HepG2 (cell line): ENCODE results near the gene PALM. TPM values are rescaled to one million over a fixed set of nuclear protein-coding genes. Genes with fewer than 3 reads are reported as not detected.
A peak's percentile ranks its signal among the peaks of the same experiment; 100 is the strongest.

Source experiments
- ATAC-seq: fragments of 200-7000 bp; cut with Tn5 transposase; 3 replicates; pipeline ENCODE4 v1.9.1; 2020; ENCODE audit warnings: mild to moderate bottlenecking, moderate library complexity
- BruUV-seq: library from RNA; stranded (reverse); fragments of 400-500 nt; replicated peaks from 2 replicates; lab custom pipeline; 2021; lab: Mats Ljungman, UMichigan
- CTCF ChIA-PET: fragments of 300-600 bp; formaldehyde crosslinking; extraction: SDS; loops from one replicate; lab custom pipeline; 2021; ENCODE audit warnings: low total read pairs, inconsistent platforms, low intra/inter-chr PET ratio; lab: Yijun Ruan, JAX
- POLR2A ChIA-PET: fragments of 350-600 bp; sonication (Branson Sonifier 250); formaldehyde crosslinking; loops from one replicate; lab custom pipeline; 2020; ENCODE audit warnings: antibody characterized with exemption, inconsistent platforms; lab: Yijun Ruan, JAX
- DNase-seq: peaks from one replicate; pipeline ENCODE4 v3.0.0-alpha.2; 2015; ENCODE audit warnings: low spot score
- FAIRE-seq: peaks from 3 replicates; lab custom pipeline; 2011; peaks lifted over from hg19 to GRCh38; lab: Jason Lieb, UNC
- H2AFZ ChIP-seq: one replicate; pipeline ENCODE4 v1.6.1; 2011; ENCODE audit warnings: low read length, inconsistent platforms
- H3K27ac ChIP-seq: fragments of 300-600 bp; 3 replicates; pipeline ENCODE4 v1.8.0; 2011; ENCODE audit warnings: mixed run types, mild to moderate bottlenecking, mixed read lengths, low read length, inconsistent platforms; ENCODE audit not compliant: insufficient read depth; ENCODE audit errors: extremely low read length
- H3K27me3 ChIP-seq, 2 experiments: fragments of 200-600 bp in 1 of 2; 2 replicates in 1 of 2; 3 replicates in 1 of 2; pipeline versions ENCODE4 v1.6.0 to v1.8.0; 2011; ENCODE audit warnings: low read length in 2 of 2, mild to moderate bottlenecking in 2 of 2, moderate library complexity in 2 of 2, inconsistent platforms in 1 of 2; ENCODE audit not compliant: insufficient read depth in 2 of 2, control insufficient read depth in 1 of 2
- H3K36me3 ChIP-seq, 2 experiments: fragments of 200-600 bp in 1 of 2; replicated peaks in 1 of 2; 2 replicates in 1 of 2; 3 replicates in 1 of 2; pipeline versions ENCODE4 v1.5.1 to v1.8.0; 2011; ENCODE audit warnings: low read length in 2 of 2, inconsistent platforms in 1 of 2; ENCODE audit not compliant: insufficient read depth in 2 of 2, control insufficient read depth in 1 of 2
- H3K4me1 ChIP-seq: 2 replicates; pipeline ENCODE4 v1.5.1; 2012; ENCODE audit warnings: low read length, inconsistent platforms; ENCODE audit not compliant: insufficient read depth
- H3K4me2 ChIP-seq: 2 replicates; pipeline ENCODE4 v1.6.0; 2011; ENCODE audit warnings: low read depth, low read length, inconsistent platforms
- H3K4me3 ChIP-seq, 3 experiments: fragments of 200-600 bp in 1 of 3; sonication (generic), shearing (Covaris generic) in 1 of 3; replicated peaks in 1 of 3; 2 replicates each; pipeline ENCODE4 v1.5.1; 2011 to 2016; ENCODE audit warnings: low read length in 3 of 3, inconsistent platforms in 2 of 3, low read depth in 2 of 3, mild to moderate bottlenecking in 2 of 3, control low read depth in 1 of 3, mixed read lengths in 1 of 3; ENCODE audit not compliant: insufficient read depth in 1 of 3
- H3K79me2 ChIP-seq: one replicate; pipeline ENCODE4 v1.6.1; 2011; ENCODE audit warnings: low read length, inconsistent platforms; ENCODE audit not compliant: insufficient read depth
- H3K9ac ChIP-seq: 2 replicates; pipeline ENCODE4 v1.6.0; 2011; ENCODE audit warnings: mild to moderate bottlenecking, low read depth, low read length, inconsistent platforms; ENCODE audit not compliant: insufficient read depth
- H3K9me3 ChIP-seq: 2 replicates; pipeline ENCODE4 v1.5.1; 2012; ENCODE audit warnings: mild to moderate bottlenecking, low read length
- H4K20me1 ChIP-seq: 2 replicates; pipeline ENCODE4 v1.6.0; 2011; ENCODE audit warnings: inconsistent platforms, mild to moderate bottlenecking, low read length, moderate library complexity; ENCODE audit not compliant: insufficient read depth
- PCBP1 ChIP-seq: fragments of 200-400 bp; formaldehyde crosslinking; IDR thresholded peaks from 2 replicates; pipeline ENCODE4 v1.6.1; 2017; ENCODE audit warnings: mild to moderate bottlenecking, low read depth, low read length, borderline replicate concordance
- RERE ChIP-seq: IDR thresholded peaks from 2 replicates; pipeline ENCODE4 v1.6.1; 2016; ENCODE audit warnings: low read depth, missing genetic modification reagents, missing compliant biosample characterization
- ZC3H4 ChIP-seq: sonication (generic); formaldehyde crosslinking; IDR thresholded peaks from 2 replicates; pipeline ENCODE4 v1.4.0; 2020; ENCODE audit warnings: missing genetic modification reagents, borderline replicate concordance
- WGBS: methylation state at CpG from one replicate; pipeline ENCODE4 v1.1.6; 2017; ENCODE audit warnings: low lambda C conversion rate; 5-methylcytosine and 5-hydroxymethylcytosine counted together
- in situ Hi-C: cut with HindIII; loops from 2 replicates; pipeline ENCODE4 v1.10.0; 2017; ENCODE audit warnings: low pct_unique_long_range_greater_than_20kb; ENCODE audit not compliant: extremely low pct_ligation_motif_present
- intact Hi-C: fragments of 100-400 bp; cut with micrococcal nuclease; formaldehyde crosslinking; loops from one replicate; pipeline ENCODE4 v1.10.0; 2022; ENCODE audit not compliant: unreplicated experiment
- polyA plus RNA-seq, 8 experiments: library from polyadenylated mRNA; depleted of rRNA in 3 of 8; stranded (reverse) in 7 of 8; unstranded in 1 of 8; fragments of >200 nt; fragmentation: Illumina TruSeq in 4 of 8; extraction: Trizol in 4 of 8; gene quantifications; 2 replicates each; pipeline versions ENCODE4 v1.2.1 to v1.2.3, GENCODE V29; 2011 to 2016; ENCODE audit warnings: low read depth in 4 of 8, missing spikeins in 1 of 8, mixed read lengths in 1 of 8; ENCODE audit not compliant: insufficient read depth in 1 of 8
- total RNA-seq, 5 experiments: library from RNA; depleted of rRNA; stranded (reverse); fragments of >200 nt; fragmentation: Illumina TruSeq; extraction: Trizol; gene quantifications; 2 replicates each; pipeline ENCODE4 v1.2.3, GENCODE V29; 2016; ENCODE audit warnings: low read depth in 1 of 5
- TF ChIP-seq, protein P1 (sequence below): sonication (generic); formaldehyde crosslinking; IDR thresholded peaks from 2 replicates; pipeline ENCODE4 v1.4.0; 2020; ENCODE audit warnings: missing genetic modification reagents
- TF ChIP-seq, protein P2 (sequence below): sonication (generic); formaldehyde crosslinking; IDR thresholded peaks from 2 replicates; pipeline ENCODE4 v1.4.0; 2020; ENCODE audit warnings: missing genetic modification reagents

PALM gene
- total and polyA plus RNA-seq, 2 of the 13 experiments (the other 11 are each of a cell fraction or from before 2014, with no cell fraction given): 4.0 to 9.7 TPM

GRCh38 chr19:709965-710571 is 1.3 kb downstream of the PALM start:
- intact Hi-C loops (no loop called here), in situ Hi-C loops (no loop called here)
- no TSS peak for BruUV-seq
- no peaks in the 10 kb centered on the region for H3K27me3 ChIP-seq
- H3K9me3 ChIP-seq: no peaks in the 10 kb centered on the region
- ATAC-seq (no peak; the same call in 2 of the 3 replicates), FAIRE-seq (no peak), DNase-seq (no peak)
- peak overlapping the region in 2 of 3 experiments; percentile 62 to 72; a peak in 3 of 6 replicates for H3K4me3 ChIP-seq
- no peak overlapping the region for H2AFZ ChIP-seq
- no peaks in the 10 kb centered on the region for H3K36me3 ChIP-seq
- CTCF ChIA-PET: no interaction called here
- H3K9ac ChIP-seq: no peak overlapping the region
- H3K4me1 ChIP-seq: peaks cover 47% of the 10 kb centered on the region
- H3K79me2 ChIP-seq: no peaks in the 10 kb centered on the region
- WGBS: 34% methylated on average over 15 of the region's 27 CpGs
- H3K27ac ChIP-seq: no peak overlapping the region
- no peaks in the 10 kb centered on the region for H4K20me1 ChIP-seq
- TF ChIP-seq, protein P1, sequence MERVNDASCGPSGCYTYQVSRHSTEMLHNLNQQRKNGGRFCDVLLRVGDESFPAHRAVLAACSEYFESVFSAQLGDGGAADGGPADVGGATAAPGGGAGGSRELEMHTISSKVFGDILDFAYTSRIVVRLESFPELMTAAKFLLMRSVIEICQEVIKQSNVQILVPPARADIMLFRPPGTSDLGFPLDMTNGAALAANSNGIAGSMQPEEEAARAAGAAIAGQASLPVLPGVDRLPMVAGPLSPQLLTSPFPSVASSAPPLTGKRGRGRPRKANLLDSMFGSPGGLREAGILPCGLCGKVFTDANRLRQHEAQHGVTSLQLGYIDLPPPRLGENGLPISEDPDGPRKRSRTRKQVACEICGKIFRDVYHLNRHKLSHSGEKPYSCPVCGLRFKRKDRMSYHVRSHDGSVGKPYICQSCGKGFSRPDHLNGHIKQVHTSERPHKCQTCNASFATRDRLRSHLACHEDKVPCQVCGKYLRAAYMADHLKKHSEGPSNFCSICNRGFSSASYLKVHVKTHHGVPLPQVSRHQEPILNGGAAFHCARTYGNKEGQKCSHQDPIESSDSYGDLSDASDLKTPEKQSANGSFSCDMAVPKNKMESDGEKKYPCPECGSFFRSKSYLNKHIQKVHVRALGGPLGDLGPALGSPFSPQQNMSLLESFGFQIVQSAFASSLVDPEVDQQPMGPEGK: peak; percentile 52
- TF ChIP-seq RERE (CRISPR knock-in tag) (no peak), ZC3H4 (CRISPR knock-in tag) (no peak), PCBP1 (0 out of 2 replicates have a peak, but pooled peaks have one; percentile 35)
- TF ChIP-seq, protein P2, sequence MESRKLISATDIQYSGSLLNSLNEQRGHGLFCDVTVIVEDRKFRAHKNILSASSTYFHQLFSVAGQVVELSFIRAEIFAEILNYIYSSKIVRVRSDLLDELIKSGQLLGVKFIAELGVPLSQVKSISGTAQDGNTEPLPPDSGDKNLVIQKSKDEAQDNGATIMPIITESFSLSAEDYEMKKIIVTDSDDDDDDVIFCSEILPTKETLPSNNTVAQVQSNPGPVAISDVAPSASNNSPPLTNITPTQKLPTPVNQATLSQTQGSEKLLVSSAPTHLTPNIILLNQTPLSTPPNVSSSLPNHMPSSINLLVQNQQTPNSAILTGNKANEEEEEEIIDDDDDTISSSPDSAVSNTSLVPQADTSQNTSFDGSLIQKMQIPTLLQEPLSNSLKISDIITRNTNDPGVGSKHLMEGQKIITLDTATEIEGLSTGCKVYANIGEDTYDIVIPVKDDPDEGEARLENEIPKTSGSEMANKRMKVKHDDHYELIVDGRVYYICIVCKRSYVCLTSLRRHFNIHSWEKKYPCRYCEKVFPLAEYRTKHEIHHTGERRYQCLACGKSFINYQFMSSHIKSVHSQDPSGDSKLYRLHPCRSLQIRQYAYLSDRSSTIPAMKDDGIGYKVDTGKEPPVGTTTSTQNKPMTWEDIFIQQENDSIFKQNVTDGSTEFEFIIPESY (CRISPR knock-in tag): peak; percentile 58
- peak overlapping the region; percentile 53 for H3K4me2 ChIP-seq
- POLR2A ChIA-PET: interaction anchor here (0.6 kb wide), 1 partner anchor 693 kb away, joined by 3 read pairs; no protein-coding TSS in a partner anchor
